GM18502 (cell line): ENCODE data around the gene PHF14.

ENCODE experiments used
- ATAC-seq: cut with Tn5 transposase; IDR thresholded peaks from one replicate; pipeline ENCODE4 v1.9.1; 2021; ENCODE audit warnings: mild to moderate bottlenecking; ENCODE audit not compliant: unreplicated experiment, poor library complexity

PHF14 gene

DNA sequence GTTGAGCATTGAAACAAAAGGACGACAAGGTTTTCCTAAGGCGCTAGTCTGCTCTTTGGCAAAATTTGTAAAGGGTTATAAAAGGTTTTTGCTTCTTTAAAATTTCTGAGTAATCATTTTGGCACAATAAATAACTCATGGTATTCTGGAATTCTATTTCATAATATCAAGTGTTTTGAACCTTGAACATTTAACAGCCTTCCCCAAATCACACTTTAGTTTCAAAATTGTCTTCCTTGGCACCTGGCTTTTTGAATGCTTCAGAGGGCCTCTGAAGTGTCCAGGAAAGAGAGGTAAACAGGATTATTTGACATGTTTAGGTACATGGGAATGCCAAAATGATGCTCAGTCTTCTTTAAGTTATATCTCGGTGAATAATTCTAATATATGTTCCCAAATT, 220.8 kb downstream of the PHF14 start:
- no peak for ATAC-seq

- ATAC-seq = no peak
These were observed 221.8 kb downstream of the PHF14 start for GRCh38 chr7:11195502-11195901.

DNA sequence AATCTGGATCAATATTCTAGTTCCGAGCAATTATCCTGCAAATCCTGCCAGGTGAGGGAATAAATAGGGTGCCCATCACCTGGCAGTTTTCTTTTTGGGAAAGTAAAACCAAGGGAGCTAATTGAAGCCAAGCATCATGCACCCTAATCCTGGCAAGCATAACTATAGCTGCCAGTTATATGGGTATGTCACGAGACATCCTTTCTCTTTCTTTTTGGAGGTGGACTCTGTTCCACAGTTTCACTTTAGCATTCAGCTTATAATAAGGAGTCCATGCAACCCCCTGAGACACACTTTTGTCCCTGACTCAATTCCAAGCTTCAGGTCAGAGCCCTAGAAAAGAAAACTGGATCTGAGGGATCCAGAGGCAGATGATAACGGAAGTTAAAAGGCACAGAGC, 222.5 kb downstream of the PHF14 start:
- ATAC-seq = no peak

DNA sequence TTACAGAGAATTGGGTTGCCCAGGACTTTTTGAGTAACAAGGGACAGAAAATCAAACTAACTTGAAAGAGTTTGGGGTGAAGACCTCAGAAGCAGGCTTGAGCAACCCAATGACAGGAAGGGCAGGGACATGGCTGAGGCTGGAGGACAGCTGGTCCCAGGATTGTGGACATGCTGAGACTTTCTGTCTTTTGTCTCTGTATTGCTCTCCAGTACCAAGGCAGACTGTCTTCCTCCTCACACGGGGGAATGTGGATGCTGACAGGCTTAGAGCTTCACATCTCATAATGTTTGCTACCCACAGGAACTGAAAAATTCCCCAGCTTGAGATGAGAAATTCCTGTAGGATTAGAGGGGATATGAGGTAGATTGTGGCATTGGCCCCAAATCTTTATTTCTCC, 229.6 kb downstream of the PHF14 start:
- no peak for ATAC-seq

DNA sequence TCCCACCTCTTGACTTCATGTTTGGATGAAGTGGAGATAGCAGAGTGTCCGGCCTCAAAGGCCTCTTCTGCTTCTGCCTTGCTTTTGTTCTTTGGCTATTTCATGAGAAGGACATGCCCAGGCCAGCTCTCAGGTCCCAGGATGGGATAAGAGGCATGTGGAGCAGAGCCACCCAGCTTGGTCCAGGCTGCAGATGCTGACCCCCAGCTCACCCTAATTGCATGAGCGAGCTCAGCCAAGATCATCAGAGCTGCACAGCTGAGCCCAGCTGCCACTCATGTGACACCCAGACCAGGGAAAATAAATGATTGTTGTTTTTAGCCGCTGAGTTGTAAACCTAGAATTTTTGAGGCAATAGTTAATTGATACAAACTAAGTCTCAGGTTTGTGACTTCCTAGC, 230.0 kb downstream of the PHF14 start:
- no peak for ATAC-seq

DNA sequence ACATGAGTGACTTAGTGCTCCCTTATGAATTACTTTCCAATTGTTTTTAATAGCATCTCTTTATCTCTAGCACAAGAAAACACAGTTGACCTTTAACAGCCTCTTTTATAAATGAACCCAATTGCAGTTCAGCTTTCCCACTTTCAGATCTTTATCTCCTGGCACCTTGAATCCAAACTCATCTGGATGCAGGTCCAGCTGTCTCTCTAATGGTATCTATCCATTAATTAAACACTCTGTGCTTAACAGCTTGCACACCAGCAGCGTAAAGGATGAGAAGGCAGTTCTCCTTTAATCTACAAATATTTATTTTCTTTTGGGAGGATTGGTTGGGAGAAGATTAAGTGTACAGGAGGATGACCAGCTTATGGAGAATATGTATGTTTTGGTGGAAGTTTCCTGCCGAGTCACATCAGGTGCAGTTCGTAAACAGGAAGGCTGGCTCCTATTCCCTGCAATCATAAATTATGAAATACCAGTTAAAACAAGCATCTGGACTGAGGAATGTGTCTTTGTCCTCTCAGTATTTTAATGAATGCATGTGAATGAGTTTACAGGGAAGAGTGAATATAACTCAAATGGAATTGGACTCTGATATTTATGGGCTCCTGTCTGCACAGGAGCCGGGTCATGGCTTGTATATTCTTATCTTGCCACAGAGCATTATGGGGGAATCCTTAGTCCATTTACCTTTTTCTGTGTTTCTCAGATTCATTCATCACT, 232.7 kb downstream of the PHF14 start:
- ATAC-seq = no peak

GRCh38 chr7:11207565-11207964, 233.9 kb downstream of the PHF14 start:
- no peak for ATAC-seq

- ATAC-seq = no peak
These were observed 235.3 kb downstream of the PHF14 start for GRCh38 chr7:11208883-11209465.

DNA sequence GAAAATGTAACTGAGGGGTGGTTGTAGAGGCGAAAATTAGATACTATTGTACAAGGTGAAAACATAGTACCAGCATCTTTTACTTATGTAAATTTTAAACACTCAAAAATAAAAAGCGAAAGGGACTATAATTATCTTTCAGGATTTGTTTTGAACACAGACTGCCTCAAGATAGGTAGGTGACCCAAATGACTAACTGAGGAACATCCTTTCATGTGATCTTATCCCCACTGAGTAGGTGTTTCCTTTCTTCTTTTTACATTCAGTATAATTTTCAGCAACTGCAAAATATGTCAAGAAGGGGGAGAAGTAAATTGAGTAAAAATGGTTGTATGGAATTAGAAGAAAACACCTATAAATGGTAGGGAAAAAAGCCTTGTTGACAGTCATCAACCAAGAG, 236.7 kb downstream of the PHF14 start:
- no peak for ATAC-seq

DNA sequence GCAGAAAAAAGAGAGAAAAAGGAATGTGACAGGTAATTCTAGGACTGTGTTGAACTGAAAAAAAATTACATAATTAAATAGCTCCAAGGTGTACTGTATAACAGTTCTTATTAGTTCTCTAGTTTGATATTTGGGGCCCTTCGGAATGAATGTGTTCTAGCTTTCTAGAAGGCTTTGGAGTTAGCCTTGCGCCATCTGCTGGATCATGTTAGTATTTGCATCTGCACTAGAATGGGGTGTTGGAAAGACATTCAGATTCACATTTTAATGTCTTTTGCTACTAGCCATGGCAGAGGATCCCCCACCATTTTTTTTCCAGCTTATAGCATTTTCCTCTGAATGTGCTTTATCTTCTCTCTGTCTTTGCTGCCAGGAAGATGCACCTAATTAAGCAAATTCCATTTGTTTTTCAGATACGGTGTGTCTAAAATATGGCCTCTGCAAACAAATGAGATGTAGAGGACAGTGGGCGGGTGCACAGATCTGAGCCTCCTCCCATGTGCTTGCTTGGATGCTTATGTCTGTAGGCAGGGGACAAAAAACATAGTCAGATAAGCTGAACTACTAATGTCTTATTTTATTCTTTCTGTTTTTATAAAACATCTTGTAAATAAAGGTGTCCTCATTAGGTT, 238.5 kb downstream of the PHF14 start:
- ATAC-seq = peak; percentile 89

- ATAC-seq = no peak
These were observed 239.1 kb downstream of the PHF14 start for GRCh38 chr7:11212816-11213215.

- no peak for ATAC-seq
These were observed 239.6 kb downstream of the PHF14 start for GRCh38 chr7:11213266-11213665.

GRCh38 chr7:11216276-11216675, 242.6 kb downstream of the PHF14 start:
- ATAC-seq = no peak

GRCh38 chr7:11217848-11218565, 244.3 kb downstream of the PHF14 start:
- ATAC-seq = no peak
